Aorta (tissue), 5 donors: Measurements from ENCODE around the gene QSOX2. TPM values are rescaled to one million over a fixed set of nuclear protein-coding genes. Genes with fewer than 3 reads are reported as not detected.

Experiments used
- ATAC-seq: fragments of 200-7000 bp; cut with Tn5 transposase; one replicate; pipeline ENCODE4 v1.9.1; 2022; ENCODE audit warnings: moderate library complexity; ENCODE audit not compliant: low FRiP score
- DNase-seq, 2 donors: peaks; one replicate each; pipeline ENCODE4 v3.0.0-alpha.2; 2020
- H3K27ac ChIP-seq, 2 donors: one replicate each; pipeline ENCODE4 v1.5.1; 2013; ENCODE audit warnings: low read length in 2 of 2, mild to moderate bottlenecking in 2 of 2, moderate library complexity in 2 of 2, control low read depth in 1 of 2, inconsistent platforms in 1 of 2, low read depth in 1 of 2
- H3K27me3 ChIP-seq, 2 donors: one replicate each; pipeline ENCODE4 v1.6.1; 2013; ENCODE audit warnings: control low read depth in 1 of 2, low read length in 1 of 2, mild to moderate bottlenecking in 1 of 2, moderate library complexity in 1 of 2; ENCODE audit not compliant: insufficient read depth in 2 of 2, control insufficient read depth in 1 of 2
- H3K36me3 ChIP-seq, 2 donors: one replicate each; pipeline ENCODE4 v1.6.1; 2013; ENCODE audit warnings: control low read depth in 1 of 2, low read length in 1 of 2, mild to moderate bottlenecking in 1 of 2; ENCODE audit not compliant: insufficient read depth in 2 of 2, control insufficient read depth in 1 of 2
- H3K4me1 ChIP-seq, 2 donors: one replicate each; pipeline ENCODE4 v1.6.1; 2013; ENCODE audit warnings: low read length in 2 of 2, control low read depth in 1 of 2, mild to moderate bottlenecking in 1 of 2, moderate library complexity in 1 of 2; ENCODE audit not compliant: insufficient read depth in 2 of 2, control insufficient read depth in 1 of 2
- H3K4me3 ChIP-seq, 2 donors: one replicate each; pipeline ENCODE4 v1.5.1; 2013; ENCODE audit warnings: low read length in 2 of 2, control low read depth in 1 of 2, mild to moderate bottlenecking in 1 of 2
- H3K9me3 ChIP-seq: one replicate; pipeline ENCODE4 v1.6.1; 2013; ENCODE audit warnings: mild to moderate bottlenecking, low read length; ENCODE audit not compliant: control insufficient read depth
- WGBS, 2 donors: extraction: QIAGEN DNeasy Blood & Tissue Kit; methylation state at CpG; one replicate each; pipeline ENCODE4 v1.1.7; 2013; 5-methylcytosine and 5-hydroxymethylcytosine counted together
- intact Hi-C, 2 donors: fragments of 100-400 bp; cut with DNase I; formaldehyde crosslinking; loops; one replicate each; pipeline versions ENCODE4 v1.14.2 to v1.15.0; 2022
- polyA plus RNA-seq, 2 donors: library from polyadenylated mRNA; stranded (reverse); fragments of 200-250 nt; gene quantifications; one replicate each; pipeline ENCODE4 v1.2.3, GENCODE V29; 2013
- total RNA-seq, 2 donors: library from RNA; stranded (reverse); fragmentation: NEBNext Ultra II Directional; extraction: Animal tissue kit (Norgen Biotek cat#: 25700); gene quantifications; one replicate each; pipeline ENCODE4 v1.2.1, GENCODE V29; 2021
- donor health status: healthy with polysubstance abuse.
- donor health status: Bipolar disorder and iron deficiency.
- donor health status: DM: no; HTN: no; CAD: no.
- donor health status: DM: no; HTN: no; CAD: no.
- donor health status: DM: yes; HTN: yes; CAD: no.

QSOX2 gene
- total and polyA plus RNA-seq, 4 donors = 1.0 to 7.9 (median 6.3) TPM

DNA sequence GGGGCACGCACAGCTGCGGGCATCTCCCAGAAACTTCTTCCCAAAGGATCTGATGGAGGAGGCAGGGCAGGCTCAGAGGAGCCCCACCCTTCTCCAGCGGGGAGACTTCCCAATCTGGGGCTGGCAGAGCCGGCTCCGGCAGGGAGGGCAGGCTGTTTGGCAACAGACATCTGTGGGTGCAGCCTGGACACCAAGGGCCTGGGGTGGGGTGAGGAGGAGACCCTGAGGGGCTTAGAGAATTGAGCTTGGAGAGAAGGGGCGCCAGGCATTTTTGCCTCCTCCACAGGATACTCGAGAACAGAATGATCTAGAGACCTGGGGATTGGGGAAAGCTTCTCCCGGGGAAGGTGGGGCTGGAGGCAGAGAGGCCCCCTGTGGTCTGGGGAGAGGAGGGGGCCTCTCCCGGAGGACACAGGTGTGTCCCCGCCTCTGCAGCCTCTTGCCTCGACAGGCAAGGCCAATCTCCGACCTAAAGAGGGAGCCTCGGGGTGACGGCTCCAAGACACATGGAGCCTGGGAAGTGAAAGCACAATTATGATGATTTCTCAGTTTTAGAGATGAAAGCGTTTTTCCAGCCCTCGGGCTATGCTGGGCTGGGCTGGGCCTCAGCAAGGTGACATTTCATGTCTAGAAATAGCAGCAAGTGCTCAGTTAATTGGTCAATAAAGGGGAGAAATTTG, 49.1 kb downstream of the QSOX2 start:
- no peak for ATAC-seq
- intact Hi-C loops = no loop called here
- Histone ChIP-seq H3K27ac (no peak overlapping the region), H3K4me1 (no peaks in the 10 kb centered on the region), H3K4me3 (no peak overlapping the region), H3K27me3 (no peaks in the 10 kb centered on the region), H3K36me3 (no peaks in the 10 kb centered on the region), H3K9me3 (no peaks in the 10 kb centered on the region)
- 4 to 5% methylated on average over 16 of the region's 16 CpGs for WGBS, 2 donors
- DNase-seq = no peak

- no peak overlapping the region for H3K4me3 ChIP-seq
- no peak for ATAC-seq
- no peaks in the 10 kb centered on the region for H3K27me3 ChIP-seq
- intact Hi-C loops = no loop called here
- DNase-seq = no peak
- H3K9me3 ChIP-seq = no peaks in the 10 kb centered on the region
- no peaks in the 10 kb centered on the region for H3K4me1 ChIP-seq
- H3K36me3 ChIP-seq = no peaks in the 10 kb centered on the region
- H3K27ac ChIP-seq = no peak overlapping the region
- 27 to 33% methylated on average over 5 of the region's 5 CpGs for WGBS, 2 donors
Measured at GRCh38 chr9:136194540-136194939, 51.1 kb downstream of the QSOX2 start.

DNA sequence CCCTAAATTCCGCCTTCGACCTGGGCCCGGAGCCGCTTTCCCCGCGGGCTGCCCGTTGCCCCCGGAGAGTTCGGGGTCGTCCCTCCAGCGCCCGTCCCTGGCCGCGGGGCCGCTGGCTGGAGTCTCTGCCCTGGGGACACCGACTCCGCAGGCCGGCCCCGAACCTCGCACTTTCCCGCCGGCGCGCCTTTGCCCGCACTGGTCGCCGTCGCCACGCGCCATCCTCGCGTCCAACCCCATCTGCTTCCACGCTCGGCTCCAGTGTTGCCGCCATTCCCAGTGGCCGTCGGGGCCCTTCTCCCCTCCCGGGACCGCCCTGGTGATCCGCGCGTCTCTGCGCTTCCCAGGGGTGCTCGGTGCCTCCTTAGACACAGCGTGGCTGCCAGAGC, 51.7 kb downstream of the QSOX2 start:
- intact Hi-C loops = no loop called here
- Histone ChIP-seq H3K27me3 (no peaks in the 10 kb centered on the region), H3K9me3 (no peaks in the 10 kb centered on the region), H3K36me3 (no peaks in the 10 kb centered on the region), H3K27ac (no peak overlapping the region), H3K4me3 (no peak overlapping the region), H3K4me1 (no peaks in the 10 kb centered on the region)
- DNase-seq (no peak), ATAC-seq (no peak)
- 3% methylated on average over 29 to 45 of the region's 45 CpGs for WGBS, 2 donors

DNA sequence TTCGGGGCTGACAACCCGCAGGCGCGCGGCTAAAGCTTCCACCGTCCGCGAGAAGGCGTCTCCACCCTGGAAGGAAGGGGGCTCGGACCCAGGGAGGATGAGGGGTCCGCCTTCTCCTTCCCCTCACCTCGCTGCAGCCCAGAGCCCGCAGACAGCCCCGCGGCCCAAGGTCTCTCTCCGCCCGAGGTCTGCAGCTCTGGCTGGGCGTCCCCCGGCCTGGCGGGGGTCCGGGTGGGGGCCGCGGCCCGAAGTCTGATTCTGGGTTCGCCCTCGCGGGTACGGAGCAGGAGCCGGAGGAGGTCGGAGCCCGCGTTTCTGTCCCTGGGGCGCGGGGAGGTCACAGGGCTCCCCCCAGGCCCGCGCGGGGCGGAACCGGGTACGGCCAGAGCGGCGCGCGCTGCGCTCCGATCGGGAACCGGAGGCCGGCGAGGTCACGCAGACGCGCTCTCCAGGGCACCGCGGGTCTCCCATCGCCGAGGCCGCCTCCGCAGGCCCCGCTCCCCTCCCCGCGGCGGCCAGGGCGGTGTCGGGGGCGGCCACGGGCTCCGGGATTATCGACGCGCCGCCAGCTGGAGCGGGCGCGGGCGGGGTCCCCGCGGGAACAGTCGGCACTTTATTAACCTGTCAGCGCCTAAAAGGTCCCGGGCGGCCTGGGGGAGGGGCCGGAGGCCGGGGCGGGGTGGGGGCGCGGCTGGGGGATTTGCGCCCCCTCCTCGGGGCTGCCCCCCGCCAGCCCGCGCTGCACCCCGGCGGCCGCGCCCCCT, 52.3 kb downstream of the QSOX2 start:
- no peak overlapping the region for H3K27ac ChIP-seq
- H3K27me3 ChIP-seq = no peaks in the 10 kb centered on the region
- DNase-seq = no peak
- no peaks in the 10 kb centered on the region for H3K9me3 ChIP-seq
- no peaks in the 10 kb centered on the region for H3K36me3 ChIP-seq
- no peak overlapping the region for H3K4me3 ChIP-seq
- 2% methylated on average over 66 to 96 of the region's 96 CpGs for WGBS, 2 donors
- ATAC-seq = no peak
- intact Hi-C loops = no loop called here
- no peaks in the 10 kb centered on the region for H3K4me1 ChIP-seq

- Histone ChIP-seq H3K4me3 (no peak overlapping the region), H3K27ac (no peak overlapping the region), H3K36me3 (no peaks in the 10 kb centered on the region), H3K9me3 (no peaks in the 10 kb centered on the region), H3K27me3 (no peaks in the 10 kb centered on the region), H3K4me1 (no peaks in the 10 kb centered on the region)
- intact Hi-C loops = no loop called here
- WGBS, 2 donors = 1 to 2% methylated on average over 47 to 51 of the region's 51 CpGs
- ATAC-seq (no peak), DNase-seq (no peak)
Measured at GRCh38 chr9:136192289-136193126, 53.1 kb downstream of the QSOX2 start.

GRCh38 chr9:136191960-136192286, 53.7 kb downstream of the QSOX2 start:
- H3K36me3 ChIP-seq = no peaks in the 10 kb centered on the region
- ATAC-seq = no peak
- H3K9me3 ChIP-seq = no peaks in the 10 kb centered on the region
- 17 to 19% methylated on average over 9 of the region's 9 CpGs for WGBS, 2 donors
- H3K4me3 ChIP-seq = no peak overlapping the region
- H3K27ac ChIP-seq = no peak overlapping the region
- no peak for DNase-seq
- no peaks in the 10 kb centered on the region for H3K4me1 ChIP-seq
- intact Hi-C loops = no loop called here
- H3K27me3 ChIP-seq = no peaks in the 10 kb centered on the region

- Histone ChIP-seq H3K36me3 (no peaks in the 10 kb centered on the region), H3K9me3 (no peaks in the 10 kb centered on the region), H3K4me1 (no peaks in the 10 kb centered on the region), H3K27ac (no peak overlapping the region), H3K27me3 (no peaks in the 10 kb centered on the region), H3K4me3 (no peak overlapping the region)
- DNase-seq = no peak
- WGBS, 2 donors = 58 to 64% methylated on average over 30 of the region's 30 CpGs
- ATAC-seq = no peak
- intact Hi-C loops = no loop called here
Measured at GRCh38 chr9:136191099-136191959, 54.3 kb downstream of the QSOX2 start.

- H3K9me3 ChIP-seq = no peaks in the 10 kb centered on the region
- H3K27ac ChIP-seq = no peak overlapping the region
- H3K36me3 ChIP-seq = no peaks in the 10 kb centered on the region
- no peaks in the 10 kb centered on the region for H3K4me1 ChIP-seq
- 83 to 93% methylated on average over 11 of the region's 11 CpGs for WGBS, 2 donors
- H3K4me3 ChIP-seq = no peak overlapping the region
- H3K27me3 ChIP-seq = no peaks in the 10 kb centered on the region
- ATAC-seq = no peak
- DNase-seq = no peak
- intact Hi-C loops = no loop called here
Measured at GRCh38 chr9:136190656-136191055, 55.0 kb downstream of the QSOX2 start.
